PC-3 (cell line): ENCODE measurements around the gene GRIP1. TPM values are rescaled to one million over a fixed set of nuclear protein-coding genes. Genes with fewer than 3 reads are reported as not detected.

Experiments
- ATAC-seq: fragments of 200-7000 bp; cut with Tn5 transposase; 2 replicates; pipeline ENCODE4 v1.9.1; 2020; ENCODE audit warnings: mild to moderate bottlenecking, moderate library complexity
- BruUV-seq: library from RNA; stranded (reverse); fragments of 400-500 nt; replicated peaks from 2 replicates; lab custom pipeline; 2021; lab: Mats Ljungman, UMichigan
- CTCF ChIA-PET: fragments of 300-600 bp; sonication (Branson Sonifier 250); formaldehyde crosslinking; loops from one replicate; lab custom pipeline; 2022; ENCODE audit warnings: antibody characterized with exemption; lab: Charles Lee
- POLR2A ChIA-PET: fragments of 300-600 bp; sonication (Branson Sonifier 250); formaldehyde crosslinking; loops from one replicate; lab custom pipeline; 2022; ENCODE audit warnings: antibody characterized with exemption; ENCODE audit not compliant: unreplicated experiment; lab: Charles Lee
- DNase-seq: peaks from one replicate; pipeline ENCODE4 v3.0.0-alpha.2; 2015
- H2AFZ ChIP-seq: fragments of 300-600 bp; sonication (generic); 2 replicates; pipeline ENCODE4 v1.6.0; 2016; ENCODE audit warnings: antibody characterized with exemption, low read length
- H3F3A ChIP-seq: fragments of 300-600 bp; sonication (generic); one replicate; pipeline ENCODE4 v1.6.0; 2017; ENCODE audit warnings: antibody characterized with exemption, low read length, control low read depth, mild to moderate bottlenecking; ENCODE audit not compliant: unreplicated experiment
- H3K27ac ChIP-seq: fragments of 300-600 bp; sonication (generic); 2 replicates; pipeline ENCODE4 v1.5.1; 2016; ENCODE audit warnings: mild to moderate bottlenecking, low read length
- H3K27me3 ChIP-seq: fragments of 300-600 bp; sonication (generic); 2 replicates; pipeline ENCODE4 v1.6.1; 2016; ENCODE audit warnings: low read length, mixed read lengths
- H3K36me3 ChIP-seq: fragments of 300-600 bp; sonication (generic); 2 replicates; pipeline ENCODE4 v1.6.1; 2016; ENCODE audit warnings: low read depth, mixed run types, low read length, mixed read lengths
- H3K4me1 ChIP-seq: fragments of 300-600 bp; sonication (generic); 2 replicates; pipeline ENCODE4 v1.5.1; 2016; ENCODE audit warnings: low read length; ENCODE audit not compliant: insufficient read depth
- H3K4me2 ChIP-seq: fragments of 300-600 bp; sonication (generic); 2 replicates; pipeline ENCODE4 v1.6.0; 2016; ENCODE audit warnings: low read length
- H3K4me3 ChIP-seq: fragments of 300-600 bp; sonication (generic); 2 replicates; pipeline ENCODE4 v1.5.1; 2016; ENCODE audit warnings: mild to moderate bottlenecking, low read length, mixed read lengths
- H3K79me2 ChIP-seq: fragments of 300-600 bp; sonication (generic); 2 replicates; pipeline ENCODE4 v1.6.1; 2017; ENCODE audit warnings: low read length, mixed read lengths
- H3K9ac ChIP-seq: fragments of 300-600 bp; sonication (generic); 2 replicates; pipeline ENCODE4 v1.6.0; 2016; ENCODE audit warnings: mild to moderate bottlenecking, low read length
- H3K9me2 ChIP-seq: fragments of 300-600 bp; sonication (generic); replicated peaks from 2 replicates; pipeline ENCODE4 v1.6.1; 2016; ENCODE audit warnings: mixed run types, low read length, mixed read lengths
- H3K9me3 ChIP-seq: fragments of 300-600 bp; sonication (generic); 2 replicates; pipeline ENCODE4 v1.6.1; 2016; ENCODE audit warnings: low read length, mixed read lengths
- H4K20me1 ChIP-seq: fragments of 300-600 bp; sonication (generic); 2 replicates; pipeline ENCODE4 v1.6.1; 2016; ENCODE audit warnings: low read length, mixed read lengths
- EZH2 ChIP-seq: fragments of 300-600 bp; sonication (generic); IDR thresholded peaks from one replicate; pipeline ENCODE4 v1.6.1; 2017; ENCODE audit warnings: antibody characterized with exemption, mild to moderate bottlenecking, low read length; ENCODE audit not compliant: unreplicated experiment
- EZH2phosphoT487 ChIP-seq: fragments of 300-600 bp; sonication (generic); IDR thresholded peaks from 2 replicates; pipeline ENCODE4 v1.6.1; 2018; ENCODE audit warnings: mild to moderate bottlenecking, antibody characterized with exemption, low read length, borderline replicate concordance
- intact Hi-C: fragments of 100-400 bp; cut with micrococcal nuclease; formaldehyde crosslinking; loops from 2 replicates; pipeline ENCODE4 v1.9.0; 2023
- total RNA-seq: library from RNA; depleted of rRNA; stranded (reverse); fragments of >200 nt; gene quantifications from 2 replicates; pipeline ENCODE4 v1.2.3, GENCODE V29; 2014
- TF ChIP-seq, protein P1 (sequence below): fragments of 300-600 bp; sonication (generic); conservative IDR thresholded peaks from 2 replicates; pipeline ENCODE4 v1.5.1; 2017; ENCODE audit warnings: antibody characterized with exemption, low read depth, mild to moderate bottlenecking, low read length

Gene GRIP1
- total RNA-seq, 1 experiment from 2014 or later = 2.0 TPM

GRCh38 chr12:66393890-66394289 lies 285.0 kb downstream of the GRIP1 start:
- Histone ChIP-seq H3K36me3 (no peaks in the 10 kb centered on the region), H3K27me3 (0 out of 2 replicates have a peak, but pooled peaks cover 7% of the 10 kb centered on the region), H3K9me3 (no peaks in the 10 kb centered on the region), H3K79me2 (no peaks in the 10 kb centered on the region), H3K4me2 (no peak overlapping the region), H3K4me3 (no peak overlapping the region), H3K27ac (no peak overlapping the region), H2AFZ (no peak overlapping the region), H3K9ac (no peak overlapping the region), H4K20me1 (no peaks in the 10 kb centered on the region), H3K4me1 (no peaks in the 10 kb centered on the region), H3K9me2 (no peaks in the 10 kb centered on the region), H3F3A (no peaks in the 10 kb centered on the region)
- TF ChIP-seq EZH2 = no peak
- no peak for TF ChIP-seq EZH2phosphoT487
- ChIA-PET POLR2A (no interaction called here), CTCF (interaction anchor here (0.5 to 0.6 kb wide), 3 partner anchors 23 to 124 kb away, joined by 3 to 5 read pairs (median 3); no protein-coding TSS in a partner anchor)
- DNase-seq = no peak
- no TSS peak for BruUV-seq
- ATAC-seq = no peak
- intact Hi-C loops = no loop called here

GRCh38 chr12:66392266-66392915 lies 286.5 kb downstream of the GRIP1 start:
- Histone ChIP-seq H3K4me1 (no peaks in the 10 kb centered on the region), H2AFZ (no peak overlapping the region), H3K4me3 (no peak overlapping the region), H3K9ac (no peak overlapping the region), H3K4me2 (no peak overlapping the region), H3K36me3 (no peaks in the 10 kb centered on the region), H3K27ac (no peak overlapping the region), H3K9me3 (no peaks in the 10 kb centered on the region), H3K79me2 (no peaks in the 10 kb centered on the region), H3K9me2 (no peaks in the 10 kb centered on the region), H4K20me1 (no peaks in the 10 kb centered on the region), H3F3A (no peaks in the 10 kb centered on the region), H3K27me3 (0 out of 2 replicates have a peak, but pooled peaks cover 7% of the 10 kb centered on the region)
- POLR2A ChIA-PET = no interaction called here
- DNase-seq (no peak), ATAC-seq (no peak)
- CTCF ChIA-PET = no interaction called here
- BruUV-seq = no TSS peak
- intact Hi-C loops = no loop called here
- TF ChIP-seq EZH2 (no peak), EZH2phosphoT487 (no peak)
- TF ChIP-seq, protein P1, sequence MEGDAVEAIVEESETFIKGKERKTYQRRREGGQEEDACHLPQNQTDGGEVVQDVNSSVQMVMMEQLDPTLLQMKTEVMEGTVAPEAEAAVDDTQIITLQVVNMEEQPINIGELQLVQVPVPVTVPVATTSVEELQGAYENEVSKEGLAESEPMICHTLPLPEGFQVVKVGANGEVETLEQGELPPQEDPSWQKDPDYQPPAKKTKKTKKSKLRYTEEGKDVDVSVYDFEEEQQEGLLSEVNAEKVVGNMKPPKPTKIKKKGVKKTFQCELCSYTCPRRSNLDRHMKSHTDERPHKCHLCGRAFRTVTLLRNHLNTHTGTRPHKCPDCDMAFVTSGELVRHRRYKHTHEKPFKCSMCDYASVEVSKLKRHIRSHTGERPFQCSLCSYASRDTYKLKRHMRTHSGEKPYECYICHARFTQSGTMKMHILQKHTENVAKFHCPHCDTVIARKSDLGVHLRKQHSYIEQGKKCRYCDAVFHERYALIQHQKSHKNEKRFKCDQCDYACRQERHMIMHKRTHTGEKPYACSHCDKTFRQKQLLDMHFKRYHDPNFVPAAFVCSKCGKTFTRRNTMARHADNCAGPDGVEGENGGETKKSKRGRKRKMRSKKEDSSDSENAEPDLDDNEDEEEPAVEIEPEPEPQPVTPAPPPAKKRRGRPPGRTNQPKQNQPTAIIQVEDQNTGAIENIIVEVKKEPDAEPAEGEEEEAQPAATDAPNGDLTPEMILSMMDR = no peak

- no peak overlapping the region for H3K9ac ChIP-seq
- H2AFZ ChIP-seq = no peak overlapping the region
- no peak overlapping the region for H3K4me2 ChIP-seq
- H3K36me3 ChIP-seq = no peaks in the 10 kb centered on the region
- DNase-seq = no peak
- no peak overlapping the region for H3K4me3 ChIP-seq
- H3K27ac ChIP-seq = no peak overlapping the region
- POLR2A ChIA-PET = no interaction called here
- CTCF ChIA-PET = interaction anchor here (0.5 kb wide), 1 partner anchor 22 kb away, joined by 8 read pairs; no protein-coding TSS in a partner anchor
- TF ChIP-seq EZH2 = no peak
- TF ChIP-seq, protein P1 = no peak
- no peak for TF ChIP-seq EZH2phosphoT487
- H3K4me1 ChIP-seq = no peaks in the 10 kb centered on the region
- BruUV-seq = no TSS peak
- H3K27me3 ChIP-seq = no peaks in the 10 kb centered on the region
- H3K79me2 ChIP-seq = no peaks in the 10 kb centered on the region
- no peaks in the 10 kb centered on the region for H4K20me1 ChIP-seq
- no peaks in the 10 kb centered on the region for H3K9me2 ChIP-seq
- no peaks in the 10 kb centered on the region for H3K9me3 ChIP-seq
- H3F3A ChIP-seq = no peaks in the 10 kb centered on the region
- intact Hi-C loops = no loop called here
- no peak for ATAC-seq
These were observed 290.4 kb downstream of the GRIP1 start for GRCh38 chr12:66388517-66388916.
